H1 (cell line): ENCODE results near the gene RSU1. TPM values are rescaled to one million over a fixed set of nuclear protein-coding genes. Genes with fewer than 3 reads are reported as not detected.

Source experiments
- CTCF ChIA-PET: fragments of 300-600 bp; sonication (Branson Sonifier 250); formaldehyde crosslinking; loops from one replicate; lab custom pipeline; 2021; ENCODE audit not compliant: partially characterized antibody; lab: Charles Lee
- POLR2A ChIA-PET: fragments of 300-600 bp; sonication (Branson Sonifier 250); formaldehyde crosslinking; loops from one replicate; lab custom pipeline; 2021; ENCODE audit warnings: inconsistent platforms; ENCODE audit not compliant: partially characterized antibody; lab: Charles Lee
- DNase-seq, 2 experiments: peaks; one replicate each; pipeline versions ENCODE4 v3.0.0 to v3.0.0-alpha.2; 2010 to 2022; ENCODE audit warnings: low spot score in 2 of 2, low read depth in 1 of 2, mixed read lengths in 1 of 2
- FAIRE-seq: peaks from 2 replicates; lab custom pipeline; 2011; peaks lifted over from hg19 to GRCh38; lab: Jason Lieb, UNC
- H2AFZ ChIP-seq: 2 replicates; pipeline ENCODE4 v1.8.1; 2012; ENCODE audit warnings: low read length, inconsistent platforms
- H2AK5ac ChIP-seq: 2 replicates; pipeline ENCODE4 v1.6.1; 2013; ENCODE audit warnings: low read depth, low read length
- H2BK120ac ChIP-seq: replicated peaks from 2 replicates; pipeline ENCODE3; 2013; ENCODE audit warnings: low read depth, low read length, inconsistent platforms
- H2BK12ac ChIP-seq: 2 replicates; pipeline ENCODE4 v1.6.1; 2013; ENCODE audit warnings: low read depth, low read length
- H2BK15ac ChIP-seq: 2 replicates; pipeline ENCODE4 v1.6.1; 2013; ENCODE audit warnings: low read length
- H2BK20ac ChIP-seq: 2 replicates; pipeline ENCODE4 v1.6.1; 2013; ENCODE audit warnings: low read length
- H2BK5ac ChIP-seq: 2 replicates; pipeline ENCODE4 v1.6.1; 2013; ENCODE audit warnings: low read depth, low read length
- H3K14ac ChIP-seq: 2 replicates; pipeline ENCODE4 v1.6.1; 2013; ENCODE audit warnings: inconsistent platforms; ENCODE audit not compliant: insufficient read length
- H3K18ac ChIP-seq: 2 replicates; pipeline ENCODE4 v1.6.1; 2013; ENCODE audit warnings: low read length; ENCODE audit errors: extremely low read depth
- H3K23ac ChIP-seq: 2 replicates; pipeline ENCODE4 v1.6.1; 2013; ENCODE audit warnings: inconsistent platforms; ENCODE audit not compliant: insufficient read length
- H3K23me2 ChIP-seq: 2 replicates; pipeline ENCODE4 v1.6.1; 2013; ENCODE audit warnings: low read depth, low read length
- H3K27ac ChIP-seq: 2 replicates; pipeline ENCODE4 v1.6.1; 2011; ENCODE audit warnings: low read depth, low read length, inconsistent platforms
- H3K27me3 ChIP-seq, 4 experiments: replicated peaks in 1 of 4; 1 replicate in 1 of 4; 2 replicates in 3 of 4; pipeline versions ENCODE4 v1.6.1 to v1.8.1; 2011 to 2013; ENCODE audit warnings: low read length in 3 of 4, mild to moderate bottlenecking in 3 of 4, inconsistent platforms in 2 of 4, mixed read lengths in 2 of 4, moderate library complexity in 1 of 4; ENCODE audit not compliant: control insufficient read depth in 3 of 4, insufficient read depth in 3 of 4; ENCODE audit errors: extremely low read depth in 1 of 4
- H3K36me3 ChIP-seq, 4 experiments: 2 replicates each; pipeline versions ENCODE4 v1.6.1 to v1.8.1; 2011 to 2013; ENCODE audit warnings: mild to moderate bottlenecking in 4 of 4, low read length in 3 of 4, moderate library complexity in 2 of 4, control low read depth in 1 of 4, inconsistent platforms in 1 of 4; ENCODE audit not compliant: insufficient read depth in 4 of 4, control insufficient read depth in 2 of 4
- H3K4ac ChIP-seq: replicated peaks from 2 replicates; pipeline ENCODE3; 2013; ENCODE audit warnings: low read length, low read depth, mixed read lengths, inconsistent platforms; ENCODE audit not compliant: insufficient read length
- H3K4me1 ChIP-seq, 4 experiments: replicated peaks in 1 of 4; 1 replicate in 1 of 4; 2 replicates in 3 of 4; pipeline versions ENCODE4 v1.6.1 to v1.8.1; 2011 to 2013; ENCODE audit warnings: low read length in 3 of 4, inconsistent platforms in 2 of 4, mixed read lengths in 1 of 4; ENCODE audit not compliant: insufficient read depth in 4 of 4, control insufficient read depth in 3 of 4
- H3K4me2 ChIP-seq, 2 experiments: 2 replicates each; pipeline versions ENCODE4 v1.6.1 to v1.8.1; 2011 to 2013; ENCODE audit warnings: low read depth in 2 of 2, low read length in 2 of 2, control low read depth in 1 of 2, inconsistent platforms in 1 of 2, mild to moderate bottlenecking in 1 of 2; ENCODE audit not compliant: insufficient read depth in 1 of 2
- H3K4me3 ChIP-seq, 4 experiments: fragments of 200-600, 300-600 bp in 1 of 4; sonication (generic), shearing (Covaris generic), sonication (Bioruptor Twin) in 1 of 4; 2 replicates each; pipeline versions ENCODE4 v1.5.1 to v1.8.1; 2011 to 2016; ENCODE audit warnings: low read length in 4 of 4, low read depth in 3 of 4, control low read depth in 2 of 4, inconsistent platforms in 2 of 4, mild to moderate bottlenecking in 2 of 4, mixed read lengths in 1 of 4, moderate library complexity in 1 of 4; ENCODE audit not compliant: insufficient read depth in 2 of 4; ENCODE audit errors: extremely low read depth in 1 of 4
- H3K56ac ChIP-seq: replicated peaks from 2 replicates; pipeline ENCODE3; 2013; ENCODE audit warnings: low read depth, mild to moderate bottlenecking, mixed read lengths, low read length, inconsistent platforms; ENCODE audit not compliant: insufficient read length
- H3K79me1 ChIP-seq: 2 replicates; pipeline ENCODE4 v1.6.1; 2013; ENCODE audit warnings: low read depth, low read length, control low read depth
- H3K79me2 ChIP-seq, 2 experiments: 2 replicates each; pipeline versions ENCODE4 v1.6.1 to v1.8.1; 2012 to 2013; ENCODE audit warnings: low read length in 2 of 2, mild to moderate bottlenecking in 2 of 2, inconsistent platforms in 1 of 2; ENCODE audit not compliant: insufficient read depth in 2 of 2, control insufficient read depth in 1 of 2
- H3K9ac ChIP-seq, 4 experiments: replicated peaks in 1 of 4; 1 replicate in 1 of 4; 2 replicates in 3 of 4; pipeline versions ENCODE4 v1.6.1 to v1.8.1; 2011 to 2013; ENCODE audit warnings: low read depth in 3 of 4, low read length in 3 of 4, control low read depth in 2 of 4, mild to moderate bottlenecking in 2 of 4, moderate library complexity in 2 of 4, inconsistent platforms in 1 of 4; ENCODE audit errors: extremely low read depth in 1 of 4
- H3K9me3 ChIP-seq, 2 experiments: 2 replicates each; pipeline versions ENCODE4 v1.6.1 to v1.8.1; 2012 to 2013; ENCODE audit warnings: mild to moderate bottlenecking in 2 of 2, moderate library complexity in 2 of 2, control low read depth in 1 of 2, inconsistent platforms in 1 of 2, low read depth in 1 of 2, low read length in 1 of 2, mixed read lengths in 1 of 2; ENCODE audit not compliant: insufficient read depth in 2 of 2
- H4K20me1 ChIP-seq, 2 experiments: replicated peaks in 1 of 2; 2 replicates each; pipeline versions ENCODE3 to v1.8.1; 2011 to 2013; ENCODE audit warnings: inconsistent platforms in 2 of 2, low read length in 2 of 2, mild to moderate bottlenecking in 1 of 2; ENCODE audit not compliant: insufficient read depth in 2 of 2, control insufficient read depth in 1 of 2
- H4K5ac ChIP-seq: 2 replicates; pipeline ENCODE4 v1.6.1; 2013; ENCODE audit warnings: low read length, low read depth, mixed read lengths, inconsistent platforms; ENCODE audit not compliant: insufficient read length
- H4K8ac ChIP-seq: 2 replicates; pipeline ENCODE4 v1.8.0; 2013; ENCODE audit warnings: mild to moderate bottlenecking, moderate library complexity, low read length, inconsistent platforms; ENCODE audit not compliant: insufficient read depth; ENCODE audit errors: extremely low read depth
- H4K91ac ChIP-seq: replicated peaks from 2 replicates; pipeline ENCODE3; 2013; ENCODE audit warnings: low read length, mixed read lengths, inconsistent platforms; ENCODE audit not compliant: insufficient read length
- ATF2 ChIP-seq: IDR thresholded peaks from 2 replicates; pipeline ENCODE4 v1.6.1; 2012; ENCODE audit warnings: low read length, inconsistent platforms
- FOSL1 ChIP-seq: IDR thresholded peaks from 2 replicates; pipeline ENCODE4 v1.6.1; 2011; ENCODE audit warnings: mild to moderate bottlenecking, low read depth, low read length, moderate library complexity; ENCODE audit not compliant: insufficient read depth
- KDM4A ChIP-seq: IDR thresholded peaks from one replicate; pipeline ENCODE4 v1.7.1; 2012; ENCODE audit warnings: low read depth, mild to moderate bottlenecking, moderate library complexity, low read length, inconsistent platforms; ENCODE audit not compliant: severe bottlenecking
- MAFK ChIP-seq: IDR thresholded peaks from 2 replicates; pipeline ENCODE4 v1.6.1; 2012; ENCODE audit warnings: low read depth, mild to moderate bottlenecking, improper control_type of control experiment, low read length
- SIN3A ChIP-seq, 2 experiments: IDR thresholded peaks in 1 of 2; conservative IDR thresholded peaks in 1 of 2; 2 replicates each; pipeline ENCODE4 v1.6.1; 2011 to 2012; ENCODE audit warnings: low read length in 2 of 2, improper control_type of control experiment in 1 of 2, low read depth in 1 of 2, mild to moderate bottlenecking in 1 of 2
- SUZ12 ChIP-seq: fragments of 200-600 bp; sonication (generic); IDR thresholded peaks from 2 replicates; pipeline ENCODE4 v1.6.1; 2012; ENCODE audit warnings: mild to moderate bottlenecking, inconsistent platforms, low read length, moderate library complexity, mixed read lengths
- TAF7 ChIP-seq: optimal IDR thresholded peaks from 2 replicates; pipeline ENCODE3; 2011; ENCODE audit warnings: low read depth, mild to moderate bottlenecking, inconsistent platforms, low read length, moderate library complexity, borderline replicate concordance
- WGBS, 2 experiments: shearing (Covaris generic) in 1 of 2; methylation state at CpG; one replicate each; pipeline versions ENCODE4 v1.1.6 to v1.1.7; 2013 to 2015; ENCODE audit warnings: low lambda C conversion rate in 2 of 2, mixed read lengths in 2 of 2, inconsistent platforms in 1 of 2, low coverage in 1 of 2, missing lambda C conversion rate in 1 of 2; ENCODE audit not compliant: insufficient replicate concordance in 2 of 2, insufficient coverage in 1 of 2, insufficient read length in 1 of 2; ENCODE audit errors: extremely low coverage in 1 of 2, missing lambda C conversion rate in 1 of 2; 5-methylcytosine and 5-hydroxymethylcytosine counted together
- polyA plus RNA-seq, 7 experiments: library from polyadenylated mRNA; depleted of rRNA in 3 of 7; stranded (reverse) in 5 of 7; unstranded in 2 of 7; fragments of >200 nt in 5 of 7; fragments of 200-250 nt in 2 of 7; gene quantifications; 1 replicate in 5 of 7; 2 replicates in 1 of 7; 4 replicates in 1 of 7; pipeline versions ENCODE4 v1.2.1 to v1.2.3, GENCODE V29; 2011 to 2013; ENCODE audit warnings: missing spikeins in 2 of 7, mixed read lengths in 2 of 7
- total RNA-seq: library from RNA; stranded (reverse); fragmentation: NEBNext Ultra II Directional; extraction: Animal tissue kit (Norgen Biotek cat#: 25700); gene quantifications from 2 replicates; pipeline ENCODE4 v1.2.1, GENCODE V29; 2021

Gene RSU1
- total and polyA plus RNA-seq, 2 of the 8 experiments (the other 6 are each of a cell fraction or from before 2014, with no cell fraction given) = 50.0 to 68.2 TPM

- H3K4ac ChIP-seq = no peak overlapping the region
- 100% methylated on average over 1 of the region's 1 CpG; no CpG with 5 or more reads in 1 of the 2 experiments for WGBS, 2 experiments
- no peak overlapping the region for H4K91ac ChIP-seq
- peaks cover 0 to 1% of the 10 kb centered on the region in 2 experiments for H4K20me1 ChIP-seq
- peaks cover 0 to 3% (median 1%) of the 10 kb centered on the region in 4 experiments; a peak in 2 of 8 replicates for H3K36me3 ChIP-seq
- no peak overlapping the region for H4K5ac ChIP-seq
- no peak overlapping the region; the same call in 1 of the 2 replicates for H4K8ac ChIP-seq
- CTCF ChIA-PET = interaction anchor here (0.9 to 1.4 kb wide), 2 partner anchors 15 to 18 kb away, joined by 3 to 5 read pairs; no protein-coding TSS in a partner anchor
- H3K18ac ChIP-seq = no peak overlapping the region
- no peak overlapping the region for H2BK12ac ChIP-seq
- H3K23ac ChIP-seq = no peak overlapping the region
- H2AFZ ChIP-seq = no peak overlapping the region
- H2AK5ac ChIP-seq = no peak overlapping the region
- H3K4me3 ChIP-seq = no peak overlapping the region
- no peak overlapping the region for H3K56ac ChIP-seq
- H3K9me3 ChIP-seq = peaks cover 0 to 5% of the 10 kb centered on the region in 2 experiments; a peak in 3 of 4 replicates
- H3K27me3 ChIP-seq = no peaks in the 10 kb centered on the region
- no peak overlapping the region for H2BK15ac ChIP-seq
- FAIRE-seq (no peak), DNase-seq (no peak)
- H3K14ac ChIP-seq = no peak overlapping the region
- no peak overlapping the region for H3K4me2 ChIP-seq
- POLR2A ChIA-PET = no interaction called here
- H2BK5ac ChIP-seq = no peak overlapping the region
- H3K79me2 ChIP-seq = peaks cover 0 to 10% of the 10 kb centered on the region in 2 experiments; a peak in 3 of 4 replicates
- H3K79me1 ChIP-seq = no peaks in the 10 kb centered on the region; the same call in 1 of the 2 replicates
- H3K23me2 ChIP-seq = peaks cover 2% of the 10 kb centered on the region; the same call in 1 of the 2 replicates
- no peak overlapping the region for H2BK20ac ChIP-seq
- no peaks in the 10 kb centered on the region; a peak in 1 of 7 replicates for H3K4me1 ChIP-seq
- H3K27ac ChIP-seq = no peak overlapping the region
- no peak overlapping the region for H2BK120ac ChIP-seq
- H3K9ac ChIP-seq = no peak overlapping the region
- TF ChIP-seq FOSL1 (no peak), SIN3A (conservative IDR thresholded peaks at IDR 0.05 in 1 of 2, IDR thresholded peaks at IDR 0.05 in 1 of 2; ENCODE audit: low read depth in 1 of 2, low read length in 2 of 2) (no peak), MAFK (no peak), TAF7 (no peak), ATF2 (no peak), SUZ12 (no peak), KDM4A (no peak)
Measured at GRCh38 chr10:16794005-16794404, 23.2 kb downstream of the RSU1 start.
